Activated CD4-positive, alpha-beta T cell treated with anti-CD3 and anti-CD28 coated beads, Interleukin-2, amount 50 U/mL, for 4 hours (primary cell): ENCODE measurements around the gene ZFYVE9.
"Not testable (repeated sequence)": the region's sequence is repeated elsewhere in the genome, so short reads cannot be mapped to it uniquely, and the experiment has no call there.

Experiments
- DNase-seq, 2 experiments: peaks; one replicate each; pipeline ENCODE4 v3.0.0-alpha.2; 2020

Gene ZFYVE9

DNA sequence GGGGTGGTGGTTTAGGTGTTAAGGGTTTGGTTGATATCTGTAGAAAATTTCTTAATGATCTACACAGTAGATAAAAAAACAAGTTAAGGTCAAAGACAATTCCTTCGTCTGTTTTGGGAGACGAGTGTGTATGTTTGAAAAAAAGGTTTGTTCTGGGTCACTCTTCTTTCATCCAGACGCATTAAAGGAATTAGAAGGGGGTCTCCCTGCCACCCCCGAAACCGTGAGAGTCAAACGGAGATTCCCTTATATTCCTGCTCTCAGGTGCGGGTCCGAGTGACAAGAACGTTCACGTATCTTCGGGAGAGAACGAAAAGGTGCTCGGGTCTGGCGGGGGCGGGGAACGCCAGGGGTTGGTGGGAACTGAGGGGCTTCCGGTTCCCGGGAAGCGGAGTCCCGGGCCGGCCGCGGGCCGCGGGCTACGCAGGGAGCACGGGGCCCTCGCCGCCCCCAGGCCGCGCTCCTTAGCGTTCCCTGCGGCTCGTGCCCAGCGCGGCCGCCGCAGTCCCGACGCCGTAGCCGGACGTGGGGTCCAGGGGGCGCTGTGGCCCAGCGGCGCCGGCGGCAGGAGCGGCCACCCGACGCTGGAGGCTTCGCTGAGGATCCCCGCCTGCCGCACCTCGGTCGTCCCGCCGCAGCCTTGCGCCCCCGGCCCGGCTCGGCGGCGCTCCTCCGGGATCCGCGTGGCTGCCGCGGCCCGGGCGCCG lies at the start of gene ZFYVE9:
TSS of gene ZFYVE9 (plus strand) at position 577 of the 707 bp plus-strand sequence. CDS start 91,118 bp downstream, outside the sequence.
- DNase-seq: peak; percentile 56 to 61

DNA sequence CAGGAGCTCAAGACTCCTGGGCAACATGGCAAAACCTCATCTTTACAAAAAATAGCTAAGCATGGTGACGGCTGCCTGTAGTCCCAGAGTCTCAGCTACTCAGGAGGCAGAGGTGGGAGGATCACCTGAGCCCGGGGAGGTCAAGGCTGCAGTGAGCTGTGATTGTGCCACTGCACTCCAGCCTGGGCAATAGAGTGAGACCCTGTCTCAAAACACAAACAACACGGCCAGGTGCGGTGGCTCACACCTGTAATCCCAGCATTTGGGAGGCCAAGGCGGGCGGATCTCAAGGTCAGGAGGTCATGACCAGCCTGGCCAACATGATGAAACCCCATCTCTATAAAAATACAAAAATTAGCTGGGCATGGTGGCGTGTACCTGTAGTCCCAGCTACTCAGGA lies 47.6 kb upstream of the ZFYVE9 start:
- DNase-seq: not testable (repeated sequence)

DNA sequence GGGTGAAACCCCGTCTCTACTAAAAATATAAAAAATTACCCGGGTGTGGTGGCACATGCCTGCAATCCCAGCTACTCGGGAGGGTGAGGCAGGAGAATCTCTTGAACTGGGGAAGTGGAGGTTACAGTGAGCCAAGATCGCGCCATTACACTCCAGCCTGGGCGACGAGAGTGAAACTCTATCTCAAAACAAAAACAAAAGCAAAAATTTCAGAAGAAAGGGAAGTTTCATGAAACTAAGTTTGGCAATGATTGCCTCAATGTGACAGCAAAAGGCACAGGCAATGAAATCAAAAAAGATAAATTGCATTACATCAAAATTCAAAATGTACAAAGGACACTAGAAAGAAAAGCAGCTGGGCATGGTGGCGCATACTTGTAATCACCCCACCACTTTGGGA lies 45.7 kb upstream of the ZFYVE9 start:
- DNase-seq: no peak

GRCh38 chr1:52098139-52098871 lies 43.6 kb upstream of the ZFYVE9 start:
- DNase-seq: no peak

GRCh38 chr1:52102336-52103013 lies 39.4 kb upstream of the ZFYVE9 start:
- DNase-seq: no peak

- no peak for DNase-seq
Measured at GRCh38 chr1:52111492-52111891, 30.4 kb upstream of the ZFYVE9 start.

DNA sequence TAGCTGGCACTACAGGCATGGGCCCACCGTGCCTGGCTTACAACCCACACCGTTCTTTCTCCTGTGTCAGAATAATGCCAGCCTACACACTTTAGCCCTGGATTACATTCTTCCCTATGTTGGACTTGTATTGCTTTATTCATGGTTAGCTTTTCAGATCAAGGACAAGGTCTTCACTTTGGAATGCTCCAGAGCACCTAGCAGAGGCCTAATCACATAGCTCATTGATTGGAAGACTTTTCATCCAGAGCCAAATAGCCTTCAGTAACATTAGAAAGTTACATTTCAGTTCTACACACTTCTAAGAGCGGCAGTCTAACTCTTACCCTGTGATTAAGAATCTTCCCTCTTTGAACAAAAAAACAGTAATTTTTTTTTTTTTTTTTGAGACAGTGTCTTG lies 29.4 kb upstream of the ZFYVE9 start:
- DNase-seq: no peak

DNA sequence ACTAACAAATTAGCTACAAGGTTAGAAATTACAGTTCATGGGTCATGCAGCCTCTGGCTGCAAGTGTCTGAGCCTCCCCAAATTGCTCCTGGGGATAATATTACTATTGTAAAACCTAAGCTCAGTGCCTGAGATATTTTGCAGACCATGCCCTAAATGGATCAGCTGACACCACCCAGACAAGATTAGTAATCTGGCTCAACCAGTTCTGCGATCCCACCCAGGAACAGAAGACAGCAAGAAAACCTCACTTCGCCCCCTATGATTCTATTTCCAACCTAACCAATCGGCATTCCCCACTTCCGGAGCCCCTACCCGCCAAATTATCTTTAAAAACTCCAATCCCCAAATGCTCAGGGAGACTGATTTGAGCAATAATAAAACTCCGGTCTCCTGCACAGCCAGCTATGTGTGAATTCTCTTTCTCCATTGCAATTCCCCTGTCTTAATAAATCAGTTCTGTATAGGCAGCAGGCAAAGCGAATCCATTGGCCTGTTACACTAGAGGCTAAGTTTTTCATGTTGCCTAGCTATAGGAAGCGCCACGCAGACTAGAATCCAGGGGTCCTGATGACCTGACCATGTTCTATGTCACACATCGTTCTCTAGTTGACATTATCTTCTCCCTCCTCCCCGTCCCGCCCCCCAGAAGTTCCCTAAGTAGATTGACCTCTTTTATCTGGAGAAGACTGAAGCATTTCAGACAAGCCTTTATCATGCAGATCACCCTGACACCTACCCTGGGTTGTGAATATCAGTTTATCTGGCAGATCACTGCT lies 22.4 kb upstream of the ZFYVE9 start:
- DNase-seq: no peak

- DNase-seq: no peak
Measured at GRCh38 chr1:52122384-52122783, 19.5 kb upstream of the ZFYVE9 start.

- DNase-seq: no peak
Measured at GRCh38 chr1:52123622-52124021, 18.3 kb upstream of the ZFYVE9 start.

DNA sequence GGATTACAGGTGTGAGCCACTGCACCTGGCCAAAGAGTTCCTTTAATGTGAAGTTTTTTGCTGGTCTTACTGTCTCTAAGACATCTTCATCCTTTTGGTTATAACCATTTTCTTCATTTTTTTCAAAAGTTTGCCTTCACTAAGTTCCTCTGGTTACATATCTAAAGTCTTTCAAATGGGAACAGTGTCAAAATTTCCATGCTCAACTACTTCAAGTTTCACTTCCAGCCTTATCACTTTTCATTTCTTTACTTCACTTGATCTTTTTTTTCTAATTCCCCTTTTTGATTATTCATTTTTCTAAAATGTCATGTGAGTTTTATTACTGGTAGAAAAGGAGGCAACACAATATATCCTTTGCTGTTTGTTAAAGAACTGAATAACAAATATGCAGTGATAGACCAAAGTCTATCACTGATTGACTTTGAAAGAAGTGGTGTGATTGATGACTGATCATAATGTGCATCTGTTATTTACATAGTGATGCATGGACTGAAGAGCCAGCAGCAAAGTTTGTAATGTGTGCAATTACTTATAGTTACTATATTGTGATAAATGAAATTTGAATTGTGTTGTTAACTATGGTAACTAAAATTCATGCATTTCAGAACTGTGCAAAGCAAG lies 16.0 kb upstream of the ZFYVE9 start:
- no peak for DNase-seq

DNA sequence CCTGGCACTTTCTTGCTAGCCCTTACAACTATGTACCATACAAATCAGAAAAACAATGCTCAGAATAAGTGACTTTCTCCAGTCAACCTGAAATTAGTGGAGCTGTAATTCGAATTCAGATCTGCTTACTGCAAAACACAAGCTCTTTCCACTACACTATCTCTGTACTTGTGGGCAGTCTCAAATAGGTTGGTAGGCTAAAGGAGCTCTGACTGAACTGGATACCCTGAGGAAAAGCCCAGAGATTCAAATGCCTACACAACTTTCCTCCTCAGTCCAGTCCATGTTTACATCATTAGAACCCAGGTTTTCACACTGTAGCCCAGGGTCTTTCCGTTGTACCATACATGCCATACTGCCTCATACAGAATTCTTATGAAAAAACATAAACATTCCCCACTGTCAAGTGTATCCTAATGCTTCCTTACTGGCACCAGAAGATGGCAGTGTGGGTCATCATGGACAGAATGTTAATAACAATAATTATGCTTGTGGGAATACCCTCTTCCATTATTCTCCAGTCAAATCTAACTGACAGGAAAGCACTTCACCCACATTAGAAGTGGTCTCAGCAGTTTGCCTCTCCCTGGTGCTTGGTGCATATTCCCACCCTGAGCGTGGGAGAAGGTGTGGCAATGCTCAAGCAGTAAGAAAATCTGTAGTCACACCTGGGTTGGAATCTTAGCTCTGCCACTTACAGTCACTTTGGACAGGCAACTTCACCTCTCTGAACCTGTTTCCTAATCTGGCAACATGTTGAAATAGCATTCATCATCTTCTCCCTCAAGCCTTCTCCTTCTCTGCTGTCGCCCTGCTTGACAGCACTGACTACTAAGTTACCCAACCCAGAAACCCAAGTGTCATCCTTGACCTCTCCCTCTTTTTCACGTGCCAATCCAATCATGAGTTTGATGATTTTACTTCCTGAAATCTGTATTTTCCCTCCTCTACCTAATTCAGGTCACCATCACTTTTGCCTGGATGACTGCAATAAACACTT lies 14.4 kb upstream of the ZFYVE9 start:
- peak in 1 of 2 experiments; percentile 19 for DNase-seq

DNA sequence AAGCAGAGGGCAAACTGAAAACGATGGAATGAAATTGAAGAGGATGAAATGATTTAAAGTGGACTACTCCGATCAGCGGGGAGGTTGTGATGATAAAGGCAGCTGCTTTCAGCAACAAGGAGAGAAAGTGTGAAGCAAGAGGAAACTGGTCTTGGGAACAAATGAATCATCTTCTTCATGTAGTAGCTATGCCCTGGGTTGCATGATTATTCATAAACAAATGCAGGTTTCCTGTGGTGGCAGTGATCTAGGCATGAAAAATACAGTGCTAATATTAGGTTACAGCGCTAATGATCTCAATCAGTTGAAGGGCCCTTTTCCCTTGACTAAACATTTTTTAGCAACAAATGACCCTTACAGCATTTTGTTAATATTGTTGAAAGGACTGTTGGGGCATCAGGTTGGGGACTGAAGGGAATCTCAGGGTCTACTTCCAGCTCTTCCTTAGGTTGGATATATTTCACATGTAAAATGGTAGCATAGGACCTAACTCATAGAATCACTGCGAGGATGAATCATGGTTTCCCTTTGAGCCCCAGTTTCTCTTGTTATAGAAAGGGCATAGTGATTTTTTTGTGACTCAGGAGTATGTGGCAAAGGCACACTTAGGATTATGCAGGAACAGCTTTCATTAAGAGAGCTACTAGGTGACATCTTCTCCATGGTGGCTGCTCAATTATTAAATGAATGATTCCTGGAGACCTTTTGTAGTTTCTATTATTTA lies 1.9 kb upstream of the ZFYVE9 start:
- peak; percentile 6 to 20 for DNase-seq

- DNase-seq: no peak
Measured at GRCh38 chr1:52140633-52141512, 1.0 kb upstream of the ZFYVE9 start.

DNA sequence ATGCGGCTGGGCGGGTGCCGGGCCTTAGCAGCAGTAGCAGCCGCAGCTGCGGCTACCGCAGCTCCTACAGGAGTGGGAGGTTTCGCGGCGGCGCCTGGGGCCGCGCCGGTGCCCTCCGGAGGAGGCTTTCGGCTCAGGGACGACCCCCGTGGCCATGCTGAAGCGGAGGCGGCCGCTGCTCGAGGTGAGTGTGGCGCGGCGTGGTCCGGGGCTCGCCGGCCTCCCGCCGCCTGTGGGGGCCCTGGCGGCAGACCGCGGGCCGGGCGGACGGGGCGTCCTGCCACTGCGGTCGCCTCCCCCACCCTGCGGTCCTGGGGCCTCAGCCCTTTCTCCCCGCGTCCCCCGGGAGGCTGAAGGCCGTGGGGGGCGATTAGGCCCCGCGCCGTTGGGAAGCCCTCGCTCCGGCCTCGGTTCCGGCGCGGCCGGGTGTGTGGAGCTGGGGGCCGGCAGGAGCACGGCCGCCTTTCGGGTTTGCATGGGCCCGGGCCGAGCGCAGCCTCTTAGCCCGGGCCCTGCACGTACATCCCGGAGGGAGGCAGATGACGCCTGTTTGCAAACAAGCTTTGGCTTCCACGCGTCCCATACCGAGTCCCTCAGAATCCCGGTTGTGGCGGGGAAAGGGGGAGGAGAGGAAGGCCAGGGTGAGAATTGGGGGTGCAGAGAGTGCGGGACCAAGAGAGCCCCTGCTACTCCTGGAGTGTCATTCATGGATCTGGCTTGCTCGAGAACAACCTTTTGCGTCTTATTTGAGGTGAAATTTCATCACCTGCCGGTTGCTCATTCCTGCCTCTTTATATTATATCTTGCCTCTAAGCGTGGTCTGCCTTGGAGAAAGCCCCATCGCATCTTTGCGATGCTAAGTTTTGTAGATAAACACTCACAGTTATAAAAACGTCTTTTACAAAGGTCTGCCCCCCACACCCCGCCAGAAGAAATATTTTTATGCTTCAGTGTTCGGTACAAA lies 613 bp downstream of the ZFYVE9 start:
- peak; percentile 1 to 8 for DNase-seq

GRCh38 chr1:52145137-52145536 lies 3.2 kb downstream of the ZFYVE9 start:
- no peak for DNase-seq

GRCh38 chr1:52150445-52150844 lies 8.6 kb downstream of the ZFYVE9 start:
- DNase-seq: not testable (repeated sequence)

DNA sequence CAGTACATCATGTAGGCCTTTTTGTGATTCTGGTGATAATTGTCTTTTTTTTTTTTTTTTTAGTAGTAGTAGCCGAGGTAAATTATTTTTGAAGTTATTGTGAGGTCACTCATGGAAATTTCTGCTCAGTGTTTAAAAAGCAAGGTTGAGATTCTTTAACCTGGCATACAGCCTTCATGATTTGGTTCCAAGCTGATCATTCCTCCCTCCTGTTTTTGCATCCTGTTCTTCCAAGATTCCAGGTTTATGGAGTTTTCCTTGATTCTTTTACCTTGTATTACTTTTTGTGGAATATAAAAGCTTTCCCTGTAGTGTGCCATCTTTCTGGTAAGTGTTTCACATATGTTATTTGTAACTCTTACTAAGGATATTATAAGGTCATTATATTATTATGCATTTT lies 9.1 kb downstream of the ZFYVE9 start:
- DNase-seq: no peak
